Colonic mucosa (tissue), 4 donors: Measurements from ENCODE around the gene ANKH. TPM values are rescaled to one million over a fixed set of nuclear protein-coding genes. Genes with fewer than 3 reads are reported as not detected.

ENCODE experiments used
- DNase-seq: peaks from one replicate; pipeline ENCODE4 v3.0.0-alpha.2; 2020
- H3K27ac ChIP-seq: fragments of 200-600 bp; one replicate; pipeline ENCODE4 v1.8.0; 2021
- H3K27me3 ChIP-seq: fragments of 200-600 bp; one replicate; pipeline ENCODE4 v1.8.0; 2021
- H3K36me3 ChIP-seq: fragments of 200-600 bp; one replicate; pipeline ENCODE4 v1.8.0; 2021
- H3K4me1 ChIP-seq: fragments of 200-600 bp; one replicate; pipeline ENCODE4 v1.8.0; 2021; ENCODE audit warnings: mild to moderate bottlenecking
- H3K4me3 ChIP-seq: fragments of 200-600 bp; one replicate; pipeline ENCODE4 v1.8.0; 2021
- H3K9ac ChIP-seq, 2 donors: one replicate each; pipeline ENCODE4 v1.7.0; 2013; ENCODE audit warnings: control low read depth in 2 of 2, low read depth in 2 of 2, low read length in 2 of 2
- H3K9me3 ChIP-seq: fragments of 200-600 bp; one replicate; pipeline ENCODE4 v1.8.0; 2021
- CTCF ChIP-seq: fragments of 200-600 bp; IDR thresholded peaks from one replicate; pipeline ENCODE4 v1.8.0; 2022; ENCODE audit warnings: antibody characterized with exemption, mild to moderate bottlenecking
- intact Hi-C: fragments of 100-400 bp; cut with DNase I; formaldehyde crosslinking; loops from one replicate; pipeline ENCODE4 v1.14.1; 2022
- total RNA-seq, 2 donors: library from RNA; stranded (reverse); fragmentation: NEBNext Ultra II Directional in 1 of 2; extraction: Animal tissue kit (Norgen Biotek cat#: 25700) in 1 of 2; gene quantifications; one replicate each; pipeline ENCODE4 v1.2.1, GENCODE V29; 2021
- donor health status: healthy.
- donor health status: DM: no; HTN: no; CAD: no.
- donor health status: DM: no; HTN: no; CAD: no.

Gene ANKH
- total RNA-seq, 2 donors from 2014 or later = 81.8 to 103 TPM

- Histone ChIP-seq H3K36me3 (no peaks in the 10 kb centered on the region), H3K27ac (no peak overlapping the region), H3K4me3 (no peak overlapping the region), H3K9ac (no peak overlapping the region), H3K9me3 (no peaks in the 10 kb centered on the region), H3K27me3 (no peaks in the 10 kb centered on the region), H3K4me1 (no peaks in the 10 kb centered on the region)
- TF ChIP-seq CTCF = no peak
- DNase-seq = no peak
- intact Hi-C loops = no loop called here
Measured at GRCh38 chr5:14908172-14908571, 36.6 kb upstream of the ANKH start.

- no peaks in the 10 kb centered on the region for H3K27me3 ChIP-seq
- no peak overlapping the region for H3K9ac ChIP-seq
- H3K36me3 ChIP-seq = no peaks in the 10 kb centered on the region
- H3K27ac ChIP-seq = no peak overlapping the region
- intact Hi-C loops = no loop called here
- no peaks in the 10 kb centered on the region for H3K9me3 ChIP-seq
- no peaks in the 10 kb centered on the region for H3K4me1 ChIP-seq
- no peak for DNase-seq
- no peak overlapping the region for H3K4me3 ChIP-seq
- no peak for TF ChIP-seq CTCF
Measured at GRCh38 chr5:14906628-14907027, 35.0 kb upstream of the ANKH start.

GRCh38 chr5:14902826-14903560, 31.4 kb upstream of the ANKH start:
- Histone ChIP-seq H3K36me3 (no peaks in the 10 kb centered on the region), H3K4me3 (no peak overlapping the region), H3K27me3 (no peaks in the 10 kb centered on the region), H3K27ac (no peak overlapping the region), H3K9ac (no peak overlapping the region), H3K4me1 (no peaks in the 10 kb centered on the region), H3K9me3 (no peaks in the 10 kb centered on the region)
- no peak for TF ChIP-seq CTCF
- DNase-seq = no peak
- intact Hi-C loops = no loop called here

- Histone ChIP-seq H3K36me3 (no peaks in the 10 kb centered on the region), H3K4me1 (no peaks in the 10 kb centered on the region), H3K9ac (no peak overlapping the region), H3K4me3 (no peak overlapping the region), H3K9me3 (no peaks in the 10 kb centered on the region), H3K27ac (no peak overlapping the region), H3K27me3 (no peaks in the 10 kb centered on the region)
- intact Hi-C loops = no loop called here
- DNase-seq = no peak
- no peak for TF ChIP-seq CTCF
Measured at GRCh38 chr5:14901462-14902051, 30.0 kb upstream of the ANKH start.

GRCh38 chr5:14900693-14901461, 29.3 kb upstream of the ANKH start:
- H3K4me3 ChIP-seq = no peak overlapping the region
- DNase-seq = no peak
- H3K9ac ChIP-seq = no peak overlapping the region
- no peak for TF ChIP-seq CTCF
- intact Hi-C loops = no loop called here
- H3K4me1 ChIP-seq = no peaks in the 10 kb centered on the region
- H3K27me3 ChIP-seq = no peaks in the 10 kb centered on the region
- no peaks in the 10 kb centered on the region for H3K36me3 ChIP-seq
- H3K9me3 ChIP-seq = no peaks in the 10 kb centered on the region
- H3K27ac ChIP-seq = no peak overlapping the region
